Endothelial cell (in vitro differentiated cells): Measurements from ENCODE around the gene B4GAT1. TPM values are rescaled to one million over a fixed set of nuclear protein-coding genes. Genes with fewer than 3 reads are reported as not detected.
"Not testable (repeated sequence)": the region's sequence is repeated elsewhere in the genome, so short reads cannot be mapped to it uniquely, and the experiment has no call there.

Experiments
- DNase-seq: peaks from one replicate; pipeline ENCODE4 v3.0.0; 2021; ENCODE audit warnings: low spot score
- H3K27ac Mint-ChIP-seq: one replicate; pipeline ENCODE4 v1.8.0; 2021; ENCODE audit warnings: mixed read lengths, inconsistent platforms; ENCODE audit not compliant: unreplicated experiment
- H3K27me3 Mint-ChIP-seq: one replicate; pipeline ENCODE4 v1.8.0; 2021; ENCODE audit warnings: mild to moderate bottlenecking, moderate library complexity, mixed read lengths, inconsistent platforms; ENCODE audit not compliant: unreplicated experiment
- H3K36me3 Mint-ChIP-seq: one replicate; pipeline ENCODE4 v1.8.0; 2021; ENCODE audit warnings: mild to moderate bottlenecking, low read depth, mixed read lengths, inconsistent platforms; ENCODE audit not compliant: unreplicated experiment
- H3K4me1 Mint-ChIP-seq: one replicate; pipeline ENCODE4 v1.8.0; 2021; ENCODE audit warnings: mild to moderate bottlenecking, mixed read lengths, inconsistent platforms; ENCODE audit not compliant: unreplicated experiment
- H3K4me3 Mint-ChIP-seq: one replicate; pipeline ENCODE4 v1.8.0; 2021; ENCODE audit warnings: mild to moderate bottlenecking, mixed read lengths, inconsistent platforms; ENCODE audit not compliant: unreplicated experiment
- H3K9me3 Mint-ChIP-seq: one replicate; pipeline ENCODE4 v1.8.0; 2021; ENCODE audit warnings: mixed read lengths, inconsistent platforms; ENCODE audit not compliant: unreplicated experiment
- CTCF ChIP-seq: fragments of 200-600 bp; sonication (generic); IDR thresholded peaks from one replicate; pipeline ENCODE4 v1.5.0; 2021; ENCODE audit warnings: antibody characterized with exemption; ENCODE audit not compliant: unreplicated experiment
- total RNA-seq: library from RNA; stranded (reverse); fragmentation: NEBNext Ultra II Directional; extraction: Animal tissue kit (Norgen Biotek cat#: 25700); gene quantifications from one replicate; pipeline ENCODE4 v1.2.1, GENCODE V29; 2021; ENCODE audit not compliant: unreplicated experiment

B4GAT1 gene
- total RNA-seq, 1 donor from 2014 or later, result 21.4 TPM

GRCh38 chr11:66323684-66324083 lies 23.7 kb downstream of the B4GAT1 start:
- Mint-ChIP-seq H3K27me3 (peaks cover 15% of the 10 kb centered on the region), H3K9me3 (no peaks in the 10 kb centered on the region), H3K27ac (peak overlapping the region; percentile 70), H3K4me3 (peak overlapping the region; percentile 65), H3K36me3 (peaks cover 7% of the 10 kb centered on the region), H3K4me1 (peaks cover 23% of the 10 kb centered on the region)
- DNase-seq, result no peak
- no peak for TF ChIP-seq CTCF

GRCh38 chr11:66322732-66323427 lies 24.5 kb downstream of the B4GAT1 start:
- Mint-ChIP-seq H3K27me3 (peaks cover 12% of the 10 kb centered on the region), H3K27ac (peak overlapping the region; percentile 70), H3K4me3 (no peak overlapping the region), H3K9me3 (no peaks in the 10 kb centered on the region), H3K36me3 (peaks cover 5% of the 10 kb centered on the region), H3K4me1 (peaks cover 20% of the 10 kb centered on the region)
- no peak for TF ChIP-seq CTCF
- no peak for DNase-seq

- no peak overlapping the region for H3K4me3 Mint-ChIP-seq
- no peak for DNase-seq
- H3K27me3 Mint-ChIP-seq, result peaks cover 13% of the 10 kb centered on the region
- H3K36me3 Mint-ChIP-seq, result no peaks in the 10 kb centered on the region
- no peak overlapping the region for H3K27ac Mint-ChIP-seq
- peaks cover 16% of the 10 kb centered on the region for H3K4me1 Mint-ChIP-seq
- H3K9me3 Mint-ChIP-seq, result no peaks in the 10 kb centered on the region
- TF ChIP-seq CTCF, result no peak
Measured at GRCh38 chr11:66321606-66322005, 25.8 kb downstream of the B4GAT1 start.

GRCh38 chr11:66320748-66321147 lies 26.7 kb downstream of the B4GAT1 start:
- not testable (repeated sequence) for DNase-seq, H3K9me3 Mint-ChIP-seq, H3K27ac Mint-ChIP-seq, H3K36me3 Mint-ChIP-seq, H3K4me3 Mint-ChIP-seq
- H3K4me1 Mint-ChIP-seq, result peaks cover 12% of the 10 kb centered on the region
- H3K27me3 Mint-ChIP-seq, result peaks cover 13% of the 10 kb centered on the region

GRCh38 chr11:66320289-66320688 lies 27.1 kb downstream of the B4GAT1 start:
- H3K27me3 Mint-ChIP-seq, result peaks cover 16% of the 10 kb centered on the region
- not testable (repeated sequence) for H3K27ac Mint-ChIP-seq, DNase-seq, H3K9me3 Mint-ChIP-seq, H3K36me3 Mint-ChIP-seq, H3K4me3 Mint-ChIP-seq
- H3K4me1 Mint-ChIP-seq, result peaks cover 12% of the 10 kb centered on the region

- Mint-ChIP-seq H3K27ac (peak overlapping the region; percentile 36), H3K36me3 (peaks cover 5% of the 10 kb centered on the region), H3K4me3 (peak overlapping the region; percentile 12), H3K27me3 (peaks cover 25% of the 10 kb centered on the region), H3K4me1 (peaks cover 21% of the 10 kb centered on the region), H3K9me3 (no peaks in the 10 kb centered on the region)
- no peak for TF ChIP-seq CTCF
- DNase-seq, result no peak
Measured at GRCh38 chr11:66318600-66318970, 28.8 kb downstream of the B4GAT1 start.
